Nasal cavity respiratory epithelium epithelial cell of viscerocranial mucosa (primary cell): ENCODE measurements around the gene PPP1R36. TPM values are rescaled to one million over a fixed set of nuclear protein-coding genes. Genes with fewer than 3 reads are reported as not detected.

ENCODE experiments used
- total RNA-seq: library from RNA; depleted of rRNA; stranded (reverse); fragments of >200 nt; gene quantifications from 2 replicates; pipeline ENCODE4 v1.2.3, GENCODE V29; 2014

The PPP1R36 gene
- 0.34 and 0.50 TPM in 2 replicates for total RNA-seq

DNA sequence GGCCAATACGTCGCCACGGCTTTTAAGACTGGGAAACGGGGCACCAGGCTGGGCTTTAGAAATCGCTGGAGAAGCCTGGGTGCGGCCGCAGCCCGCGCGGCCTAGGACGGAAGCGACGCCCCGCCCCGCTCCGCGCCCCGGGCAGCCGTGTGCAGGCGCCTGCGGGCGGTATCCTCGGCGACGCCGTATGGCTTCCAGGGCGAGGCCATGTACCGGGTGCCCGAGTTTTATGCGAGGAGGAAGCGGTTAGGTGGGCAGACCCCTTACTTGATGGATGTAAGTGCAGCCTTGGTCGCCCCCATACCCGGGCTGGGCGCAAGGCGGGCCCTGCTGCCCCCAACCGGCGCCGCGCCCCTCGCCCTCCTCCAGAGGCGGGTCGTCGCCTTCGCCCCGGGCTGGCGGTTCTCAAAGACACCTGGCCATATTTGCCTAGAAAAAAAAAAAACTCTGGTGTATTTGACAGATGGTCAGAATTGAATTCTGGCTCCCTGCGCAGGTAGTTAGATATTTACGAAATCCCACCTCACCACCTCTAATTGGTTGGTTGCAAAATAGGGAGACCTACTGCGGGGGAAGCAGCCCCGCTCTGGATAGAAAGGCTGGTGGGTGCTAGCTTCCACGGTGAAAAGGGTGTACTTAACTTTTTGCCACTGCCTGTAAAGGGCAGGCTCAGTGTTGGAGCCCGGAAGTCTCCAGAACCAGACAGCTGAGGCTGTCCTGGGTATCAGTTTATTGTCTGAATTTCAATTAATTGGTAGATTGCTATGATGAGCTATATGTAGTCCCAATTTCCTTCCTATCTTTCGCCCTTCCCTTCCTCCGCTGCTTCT, at the start of gene PPP1R36:
Gene PPP1R36, plus strand, starts transcription at position 171 of the 830 bp plus-strand sequence. Its CDS starts 37 bp downstream, at position 208.

DNA sequence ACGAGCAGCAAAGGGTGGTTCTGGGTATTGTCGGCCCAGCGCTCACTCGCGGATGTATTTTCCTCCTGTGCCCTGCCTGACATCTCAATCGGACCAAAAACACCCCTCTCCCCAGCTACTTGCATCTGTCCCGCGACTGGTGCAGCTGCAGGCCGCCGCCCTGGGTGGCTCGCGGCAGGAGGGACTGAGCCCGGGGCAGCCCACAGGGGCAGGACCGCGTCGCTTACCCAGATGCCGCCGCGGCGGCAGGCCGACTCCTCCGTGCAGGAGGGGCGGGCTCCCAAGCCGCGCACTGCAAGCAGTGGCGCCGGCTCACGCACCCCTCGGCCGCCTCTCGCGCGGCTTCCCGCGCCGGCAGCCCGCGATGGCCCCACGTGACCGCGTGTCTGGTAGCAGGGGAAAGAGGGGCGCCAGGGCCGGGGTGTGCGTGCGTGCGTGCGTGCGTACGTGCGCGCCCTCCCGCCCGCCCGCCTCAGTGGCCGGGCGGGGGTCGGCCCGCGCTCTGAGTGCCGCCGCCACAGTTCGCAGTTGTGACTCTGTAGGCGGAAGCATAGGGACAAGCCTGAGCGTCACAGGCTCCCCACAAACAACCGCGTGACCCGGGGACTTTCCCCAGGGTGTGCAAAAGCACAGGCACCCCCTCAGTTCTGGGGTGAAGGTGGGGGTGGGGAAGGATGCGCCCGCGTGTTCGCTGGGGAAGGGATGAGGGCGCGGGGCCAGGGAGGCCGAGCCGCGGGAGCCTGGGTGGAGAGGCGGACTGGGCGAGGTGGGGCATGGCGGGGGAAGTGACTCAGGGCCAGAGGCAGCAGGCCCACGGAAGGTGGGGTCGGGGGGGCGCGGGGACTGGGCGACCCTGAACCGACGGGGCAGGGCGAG, 46.1 kb upstream of the PPP1R36 start, which contains the start of gene ZBTB25:
Gene ZBTB25, minus strand, starts transcription at position 405 of the 876 bp plus-strand sequence. CDS start 13,305 bp downstream, outside the sequence.

GRCh38 chr14:64504310-64504896, 45.4 kb upstream of the PPP1R36 start, which contains the start of gene ZBTB1:
ZBTB1 (plus strand) TSS chr14:64504770; CDS start chr14:64521505, 16,735 bp downstream.

GRCh38 chr14:64540208-64541202, 9.3 kb upstream of the PPP1R36 start, which contains the start of gene HSPA2:
HSPA2 (plus strand) TSS chr14:64540741; CDS start chr14:64540850, 109 bp downstream.

Other genes with a start within 250 kb of the PPP1R36 start
- gene MTHFD1, start 161.6 kb upstream of the PPP1R36 start, total RNA-seq: 38.3 and 54.5 TPM in 2 replicates
- gene AKAP5, start 84.5 kb upstream of the PPP1R36 start, total RNA-seq: under 0.01 and 0.28 TPM in 2 replicates
- gene ZBTB25, start 46.1 kb upstream of the PPP1R36 start, total RNA-seq: 6.2 and 8.3 TPM in 2 replicates
- gene ZBTB1, start 45.2 kb upstream of the PPP1R36 start, total RNA-seq: 40.7 and 64.4 TPM in 2 replicates
- gene HSPA2, start 9.2 kb upstream of the PPP1R36 start, total RNA-seq: 3.3 and 10.3 TPM in 2 replicates
- 35.5 and 105 TPM in 2 replicates for gene PLEKHG3, start 154.5 kb downstream of the PPP1R36 start, total RNA-seq